Measurements from ENCODE around the gene CFAP61. TPM values are rescaled to one million over a fixed set of nuclear protein-coding genes. Genes with fewer than 3 reads are reported as not detected.

Gene CFAP61
- total RNA-seq, 1 donor from 2014 or later, result not detected

GRCh38 chr20:20321134-20321533, 268.8 kb downstream of the CFAP61 start:
- Mint-ChIP-seq H3K9me3 (ENCODE audit: low read depth) (peaks cover 5% of the 10 kb centered on the region), H3K4me3 (ENCODE audit: unreplicated experiment) (no peak overlapping the region), H3K27me3 (ENCODE audit: low read depth) (peaks cover 9% of the 10 kb centered on the region), H3K27ac (ENCODE audit: unreplicated experiment) (no peak overlapping the region), H3K4me1 (ENCODE audit: low read depth) (no peaks in the 10 kb centered on the region), H3K36me3 (ENCODE audit: low read depth) (no peaks in the 10 kb centered on the region)
- TF ChIP-seq CTCF (IDR thresholded peaks at IDR 0.05), result no peak
- no peak for DNase-seq (ENCODE audit: low spot score)

GRCh38 chr20:20321917-20322316, 269.6 kb downstream of the CFAP61 start:
- TF ChIP-seq CTCF (IDR thresholded peaks at IDR 0.05), result no peak
- H3K4me1 Mint-ChIP-seq (ENCODE audit: low read depth), result no peaks in the 10 kb centered on the region

GRCh38 chr20:20322912-20323311, 270.6 kb downstream of the CFAP61 start:
- Mint-ChIP-seq H3K36me3 (ENCODE audit: low read depth) (no peaks in the 10 kb centered on the region), H3K9me3 (ENCODE audit: low read depth) (peaks cover 5% of the 10 kb centered on the region), H3K27me3 (ENCODE audit: low read depth) (peaks cover 9% of the 10 kb centered on the region), H3K27ac (ENCODE audit: unreplicated experiment) (no peak overlapping the region), H3K4me1 (ENCODE audit: low read depth) (no peaks in the 10 kb centered on the region), H3K4me3 (ENCODE audit: unreplicated experiment) (no peak overlapping the region)
- TF ChIP-seq CTCF (IDR thresholded peaks at IDR 0.05), result no peak
- DNase-seq (ENCODE audit: low spot score), result no peak

More at GRCh38 chr20:20321917-20322316, 269.6 kb downstream of the CFAP61 start:
- Mint-ChIP-seq H3K4me3 (ENCODE audit: unreplicated experiment) (no peak overlapping the region), H3K9me3 (ENCODE audit: low read depth) (peaks cover 5% of the 10 kb centered on the region), H3K27me3 (ENCODE audit: low read depth) (peaks cover 9% of the 10 kb centered on the region), H3K27ac (ENCODE audit: unreplicated experiment) (no peak overlapping the region), H3K36me3 (ENCODE audit: low read depth) (no peaks in the 10 kb centered on the region)
- DNase-seq (ENCODE audit: low spot score), result no peak

- no peak for DNase-seq (ENCODE audit: low spot score)
- Mint-ChIP-seq H3K9me3 (ENCODE audit: low read depth) (no peaks in the 10 kb centered on the region), H3K27me3 (ENCODE audit: low read depth) (peaks cover 12% of the 10 kb centered on the region), H3K4me1 (ENCODE audit: low read depth) (no peaks in the 10 kb centered on the region), H3K27ac (ENCODE audit: unreplicated experiment) (no peak overlapping the region), H3K4me3 (ENCODE audit: unreplicated experiment) (no peak overlapping the region), H3K36me3 (ENCODE audit: low read depth) (no peaks in the 10 kb centered on the region)
- no peak for TF ChIP-seq CTCF (IDR thresholded peaks at IDR 0.05)
Observed at GRCh38 chr20:20327746-20328145, 275.4 kb downstream of the CFAP61 start.

GRCh38 chr20:20329564-20329963, 277.2 kb downstream of the CFAP61 start:
- TF ChIP-seq CTCF (IDR thresholded peaks at IDR 0.05), result no peak
- H3K4me3 Mint-ChIP-seq (ENCODE audit: unreplicated experiment), result no peak overlapping the region
- DNase-seq (ENCODE audit: low spot score), result no peak
- H3K27ac Mint-ChIP-seq (ENCODE audit: unreplicated experiment), result no peak overlapping the region
- no peaks in the 10 kb centered on the region for H3K36me3 Mint-ChIP-seq (ENCODE audit: low read depth)
- H3K4me1 Mint-ChIP-seq (ENCODE audit: low read depth), result no peaks in the 10 kb centered on the region
- H3K9me3 Mint-ChIP-seq (ENCODE audit: low read depth), result no peaks in the 10 kb centered on the region
- peaks cover 10% of the 10 kb centered on the region for H3K27me3 Mint-ChIP-seq (ENCODE audit: low read depth)
